RWPE2 (cell line): ENCODE data around the gene GLTP.

ENCODE experiments used
- ATAC-seq: fragments of 200-7000 bp; cut with Tn5 transposase; 3 replicates; pipeline ENCODE4 v1.9.1; 2021; ENCODE audit warnings: low read depth
- DNase-seq: peaks from one replicate; pipeline ENCODE4 v3.0.0-alpha.2; 2020; ENCODE audit warnings: low spot score
- H3K27ac ChIP-seq: fragments of 450-650 bp; 2 replicates; pipeline ENCODE4 v1.5.1; 2017; ENCODE audit warnings: mild to moderate bottlenecking; ENCODE audit not compliant: poor library complexity, severe bottlenecking
- H3K27me3 ChIP-seq: fragments of 250-450 bp; sonication (Bioruptor Pico); 2 replicates; pipeline ENCODE4 v1.5.1; 2021; ENCODE audit warnings: mild to moderate bottlenecking, moderate library complexity; ENCODE audit not compliant: insufficient read depth, poor library complexity, severe bottlenecking
- H3K36me3 ChIP-seq: fragments of 250-450 bp; sonication (Bioruptor Pico); 2 replicates; pipeline ENCODE4 v1.5.1; 2020; ENCODE audit warnings: low read depth, mild to moderate bottlenecking, moderate library complexity
- H3K4me1 ChIP-seq: fragments of 250-450 bp; sonication (Bioruptor Pico); 2 replicates; pipeline ENCODE4 v1.5.1; 2021; ENCODE audit warnings: mild to moderate bottlenecking, moderate library complexity; ENCODE audit not compliant: insufficient read depth, poor library complexity, severe bottlenecking
- H3K4me3 ChIP-seq: fragments of 250-450 bp; sonication (Bioruptor Pico); 2 replicates; pipeline ENCODE4 v1.5.1; 2021; ENCODE audit warnings: mild to moderate bottlenecking, moderate library complexity; ENCODE audit not compliant: severe bottlenecking
- H3K9me3 ChIP-seq: fragments of 250-450 bp; sonication (Bioruptor Pico); 2 replicates; pipeline ENCODE4 v1.5.1; 2021; ENCODE audit warnings: mild to moderate bottlenecking, moderate library complexity; ENCODE audit not compliant: severe bottlenecking
- TF ChIP-seq, protein P1 (sequence below): fragments of 450-650 bp; IDR thresholded peaks from one replicate; pipeline ENCODE4 v1.5.1; 2017; ENCODE audit warnings: mild to moderate bottlenecking, moderate library complexity; ENCODE audit not compliant: poor library complexity, severe bottlenecking

GLTP gene

GRCh38 chr12:109880938-109881337 lies 597 bp upstream of the GLTP start:
- H3K27ac ChIP-seq, result peak overlapping the region; percentile 47
- no peaks in the 10 kb centered on the region for H3K36me3 ChIP-seq
- peaks cover 26% of the 10 kb centered on the region for H3K4me1 ChIP-seq
- TF ChIP-seq, protein P1, sequence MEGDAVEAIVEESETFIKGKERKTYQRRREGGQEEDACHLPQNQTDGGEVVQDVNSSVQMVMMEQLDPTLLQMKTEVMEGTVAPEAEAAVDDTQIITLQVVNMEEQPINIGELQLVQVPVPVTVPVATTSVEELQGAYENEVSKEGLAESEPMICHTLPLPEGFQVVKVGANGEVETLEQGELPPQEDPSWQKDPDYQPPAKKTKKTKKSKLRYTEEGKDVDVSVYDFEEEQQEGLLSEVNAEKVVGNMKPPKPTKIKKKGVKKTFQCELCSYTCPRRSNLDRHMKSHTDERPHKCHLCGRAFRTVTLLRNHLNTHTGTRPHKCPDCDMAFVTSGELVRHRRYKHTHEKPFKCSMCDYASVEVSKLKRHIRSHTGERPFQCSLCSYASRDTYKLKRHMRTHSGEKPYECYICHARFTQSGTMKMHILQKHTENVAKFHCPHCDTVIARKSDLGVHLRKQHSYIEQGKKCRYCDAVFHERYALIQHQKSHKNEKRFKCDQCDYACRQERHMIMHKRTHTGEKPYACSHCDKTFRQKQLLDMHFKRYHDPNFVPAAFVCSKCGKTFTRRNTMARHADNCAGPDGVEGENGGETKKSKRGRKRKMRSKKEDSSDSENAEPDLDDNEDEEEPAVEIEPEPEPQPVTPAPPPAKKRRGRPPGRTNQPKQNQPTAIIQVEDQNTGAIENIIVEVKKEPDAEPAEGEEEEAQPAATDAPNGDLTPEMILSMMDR, result no peak
- ATAC-seq (no peak; the same call in 2 of the 3 replicates), DNase-seq (no peak)
- no peaks in the 10 kb centered on the region for H3K27me3 ChIP-seq
- peak overlapping the region; percentile 98 for H3K4me3 ChIP-seq
- H3K9me3 ChIP-seq, result no peaks in the 10 kb centered on the region

DNA sequence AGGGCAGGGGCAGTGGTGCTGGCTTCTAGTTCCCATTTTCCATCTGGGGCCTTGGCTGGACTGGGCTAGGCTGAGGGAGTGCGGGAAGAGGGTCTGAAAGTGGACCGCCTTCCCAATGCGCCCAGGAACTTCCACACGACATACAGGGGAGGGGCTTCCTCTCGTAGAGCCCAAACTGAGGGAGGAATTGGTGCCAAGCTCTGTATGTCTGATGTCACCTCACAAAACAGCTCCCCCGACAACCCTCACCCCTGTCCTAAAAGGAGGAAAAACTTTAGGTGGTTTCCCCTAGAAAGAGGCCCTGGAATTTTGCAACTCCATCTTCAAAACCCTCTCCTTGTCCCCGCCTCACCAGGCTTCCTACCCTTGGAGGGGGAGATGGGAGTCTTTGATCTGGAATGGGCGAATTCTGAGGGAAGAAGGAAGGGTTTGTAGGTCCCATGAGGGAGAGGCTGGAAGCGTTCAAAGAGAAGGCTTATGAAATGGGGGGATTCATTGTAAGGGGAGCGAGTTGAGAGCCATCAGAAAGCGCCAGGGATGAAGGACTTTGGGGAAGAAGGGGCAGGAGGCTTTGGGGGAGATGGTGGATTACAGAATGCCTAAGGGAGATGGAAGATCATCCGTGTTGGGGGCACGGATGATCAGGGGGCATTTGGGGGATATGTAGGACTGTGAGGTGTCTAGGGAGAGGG lies 844 bp downstream of the GLTP start:
- Histone ChIP-seq H3K36me3 (no peaks in the 10 kb centered on the region), H3K27ac (peak overlapping the region; percentile 47), H3K4me1 (peaks cover 30% of the 10 kb centered on the region), H3K27me3 (no peaks in the 10 kb centered on the region), H3K9me3 (no peaks in the 10 kb centered on the region), H3K4me3 (peak overlapping the region; percentile 98)
- no peak for DNase-seq
- TF ChIP-seq, protein P1, result no peak
- no peak for ATAC-seq

- H3K4me1 ChIP-seq, result peaks cover 30% of the 10 kb centered on the region
- H3K9me3 ChIP-seq, result no peaks in the 10 kb centered on the region
- ATAC-seq, result no peak
- TF ChIP-seq, protein P1, result no peak
- DNase-seq, result no peak
- peak overlapping the region; percentile 98 for H3K4me3 ChIP-seq
- H3K27me3 ChIP-seq, result no peaks in the 10 kb centered on the region
- peak overlapping the region; percentile 47 for H3K27ac ChIP-seq
- H3K36me3 ChIP-seq, result no peaks in the 10 kb centered on the region
Observed at GRCh38 chr12:109878749-109879148, 1.6 kb downstream of the GLTP start.

GRCh38 chr12:109878247-109878625 lies 2.1 kb downstream of the GLTP start:
- H3K27me3 ChIP-seq, result no peaks in the 10 kb centered on the region
- H3K27ac ChIP-seq, result no peak overlapping the region
- no peak for DNase-seq
- no peaks in the 10 kb centered on the region for H3K9me3 ChIP-seq
- ATAC-seq, result no peak
- H3K4me1 ChIP-seq, result peaks cover 26% of the 10 kb centered on the region
- H3K36me3 ChIP-seq, result no peaks in the 10 kb centered on the region
- no peak overlapping the region for H3K4me3 ChIP-seq
- TF ChIP-seq, protein P1, result no peak

DNA sequence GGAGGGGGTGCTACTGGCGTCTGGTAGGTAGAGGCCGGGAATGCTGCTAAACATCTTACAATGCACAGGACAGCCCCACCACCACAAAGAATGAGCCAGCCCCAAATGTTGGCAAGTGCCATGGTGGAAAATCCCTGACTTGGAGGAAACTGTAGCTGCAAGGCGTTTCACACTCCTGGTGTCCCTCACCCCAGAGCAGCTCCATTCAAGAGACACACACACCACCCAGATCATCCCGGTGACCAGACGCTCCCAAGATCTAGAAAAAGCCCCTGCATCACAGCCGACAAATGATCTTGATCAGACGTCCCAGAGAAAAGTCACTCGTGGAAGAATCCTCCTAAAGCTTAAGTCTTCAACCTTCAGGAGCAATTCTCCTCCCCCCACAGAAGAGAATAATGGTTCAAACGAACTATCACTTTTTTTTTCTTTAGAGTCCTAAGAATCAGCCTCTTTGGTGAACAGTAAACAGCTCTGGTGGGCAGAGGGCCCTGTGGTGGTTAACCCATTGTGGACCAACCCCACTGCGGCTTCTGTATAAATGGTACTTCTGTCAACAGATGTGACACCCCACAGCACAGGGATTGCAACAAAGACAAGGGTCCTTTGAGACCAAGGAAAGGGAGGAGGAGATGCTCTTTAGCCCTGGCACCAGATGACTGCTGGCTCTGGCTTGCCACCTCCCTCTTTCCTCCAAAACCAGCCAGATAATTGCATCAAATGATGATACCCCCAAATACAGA lies 2.7 kb downstream of the GLTP start:
- ATAC-seq (no peak), DNase-seq (no peak)
- Histone ChIP-seq H3K9me3 (no peaks in the 10 kb centered on the region), H3K4me3 (no peak overlapping the region), H3K27ac (no peak overlapping the region), H3K27me3 (no peaks in the 10 kb centered on the region), H3K4me1 (peaks cover 26% of the 10 kb centered on the region), H3K36me3 (no peaks in the 10 kb centered on the region)
- TF ChIP-seq, protein P1, result no peak
